ENCODE data around the gene HES4.
A peak's percentile ranks its signal among the peaks of the same experiment; 100 is the strongest.

The HES4 gene, protein sequence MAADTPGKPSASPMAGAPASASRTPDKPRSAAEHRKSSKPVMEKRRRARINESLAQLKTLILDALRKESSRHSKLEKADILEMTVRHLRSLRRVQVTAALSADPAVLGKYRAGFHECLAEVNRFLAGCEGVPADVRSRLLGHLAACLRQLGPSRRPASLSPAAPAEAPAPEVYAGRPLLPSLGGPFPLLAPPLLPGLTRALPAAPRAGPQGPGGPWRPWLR

DNA sequence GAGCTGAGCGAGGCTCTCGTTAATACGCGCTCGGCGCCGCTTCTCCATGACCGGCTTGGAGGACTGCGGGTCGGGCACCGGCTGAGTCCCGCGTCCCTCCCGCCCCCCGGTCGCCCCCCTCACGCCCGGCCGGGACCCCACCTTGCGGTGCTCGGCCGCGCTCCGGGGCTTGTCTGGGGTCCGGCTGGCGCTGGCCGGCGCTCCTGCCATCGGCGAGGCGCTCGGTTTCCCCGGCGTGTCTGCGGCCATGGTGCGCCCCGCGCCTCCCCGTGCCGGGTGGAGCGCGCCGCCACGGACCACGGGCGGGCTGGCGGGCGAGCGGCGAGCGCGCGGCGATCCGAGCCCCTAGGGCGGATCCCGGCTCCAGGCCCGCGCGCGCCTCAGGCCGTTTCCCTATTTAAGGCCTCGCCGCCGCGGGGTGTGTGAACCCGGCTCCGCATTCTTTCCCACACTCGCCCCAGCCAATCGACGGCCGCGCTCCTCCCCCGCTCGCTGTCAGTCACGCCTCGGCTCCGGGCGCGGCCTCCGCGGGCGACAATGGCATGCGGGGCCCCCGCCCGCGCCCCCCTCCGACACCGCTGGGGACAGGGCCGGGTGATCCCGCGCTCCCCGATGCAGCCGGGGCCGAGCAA, at the start of gene HES4:
Gene HES4, minus strand, starts transcription at position 373 of the 632 bp plus-strand sequence. Its CDS starts 124 bp downstream, at position 249.
- H3K27me3 Mint-ChIP-seq, result peaks cover 80% of the 10 kb centered on the region
- H3K4me3 Mint-ChIP-seq, result peak within 1 kb of the TSS; percentile 58
- intact Hi-C loops (cut with micrococcal nuclease), result no loop called here
- H3K36me3 Mint-ChIP-seq (ENCODE audit: low read depth), result no peaks in the 10 kb centered on the region
- peaks cover 18% of the 10 kb centered on the region for H3K4me1 Mint-ChIP-seq (ENCODE audit: low read depth)
- H3K9me3 Mint-ChIP-seq, result no peaks in the 10 kb centered on the region
- peak within 1 kb of the TSS; percentile 32 for H3K27ac Mint-ChIP-seq

DNA sequence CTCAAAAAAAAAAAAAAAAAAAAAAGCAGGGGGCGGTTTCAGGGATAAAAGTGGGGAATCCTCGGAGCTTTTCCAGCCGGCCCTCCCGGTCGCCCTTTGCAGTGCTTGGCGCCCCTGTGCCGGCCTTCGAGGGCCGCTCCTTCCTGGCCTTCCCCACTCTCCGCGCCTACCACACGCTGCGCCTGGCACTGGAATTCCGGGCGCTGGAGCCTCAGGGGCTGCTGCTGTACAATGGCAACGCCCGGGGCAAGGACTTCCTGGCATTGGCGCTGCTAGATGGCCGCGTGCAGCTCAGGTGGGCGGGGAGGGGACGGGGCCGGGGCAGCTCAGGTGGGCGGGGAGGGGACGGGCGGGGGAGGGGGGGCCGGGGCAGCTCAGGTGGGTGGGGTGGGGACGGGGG, 48.9 kb upstream of the HES4 start:
- H3K4me1 Mint-ChIP-seq (ENCODE audit: low read depth), result no peaks in the 10 kb centered on the region
- H3K27ac Mint-ChIP-seq, result no peak overlapping the region
- no peaks in the 10 kb centered on the region for H3K9me3 Mint-ChIP-seq
- H3K4me3 Mint-ChIP-seq, result no peak overlapping the region
- intact Hi-C loops (cut with micrococcal nuclease), result no loop called here
- no peaks in the 10 kb centered on the region for H3K27me3 Mint-ChIP-seq
- peaks cover 93% of the 10 kb centered on the region for H3K36me3 Mint-ChIP-seq (ENCODE audit: low read depth)

DNA sequence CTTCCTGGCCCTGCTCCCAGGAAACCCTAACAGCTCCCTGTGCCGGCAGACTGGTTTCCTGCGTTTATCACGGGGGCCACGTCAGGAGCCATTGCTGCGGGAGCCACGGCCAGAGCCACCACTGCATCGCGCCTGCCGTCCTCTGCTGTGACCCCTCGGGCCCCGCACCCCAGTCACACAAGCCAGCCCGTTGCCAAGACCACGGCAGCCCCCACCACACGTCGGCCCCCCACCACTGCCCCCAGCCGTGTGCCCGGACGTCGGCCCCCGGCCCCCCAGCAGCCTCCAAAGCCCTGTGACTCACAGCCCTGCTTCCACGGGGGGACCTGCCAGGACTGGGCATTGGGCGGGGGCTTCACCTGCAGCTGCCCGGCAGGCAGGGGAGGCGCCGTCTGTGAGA, 48.1 kb upstream of the HES4 start:
- Mint-ChIP-seq H3K9me3 (no peaks in the 10 kb centered on the region), H3K27me3 (peaks cover 3% of the 10 kb centered on the region), H3K4me1 (ENCODE audit: low read depth) (no peaks in the 10 kb centered on the region), H3K4me3 (no peak overlapping the region), H3K36me3 (ENCODE audit: low read depth) (peaks cover 93% of the 10 kb centered on the region), H3K27ac (no peak overlapping the region)
- intact Hi-C loops (cut with micrococcal nuclease), result no loop called here

DNA sequence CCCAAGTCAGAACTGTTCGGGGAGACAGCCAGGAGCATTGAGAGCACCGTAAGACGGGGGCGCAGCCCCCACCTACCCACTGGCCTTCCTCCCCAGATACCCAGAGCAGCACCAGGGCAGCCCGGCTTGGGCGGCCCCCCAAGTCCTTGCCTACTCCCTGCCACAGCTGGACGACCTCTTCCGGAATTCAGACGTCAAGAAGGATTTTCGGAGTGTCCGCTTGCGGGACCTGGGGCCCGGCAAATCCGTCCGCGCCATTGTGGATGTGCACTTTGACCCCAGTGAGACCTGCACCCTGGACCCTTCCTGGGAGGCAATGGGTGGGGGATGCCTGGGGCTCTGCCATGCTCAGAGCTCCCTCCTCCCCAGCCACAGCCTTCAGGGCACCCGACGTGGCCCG, 47.5 kb upstream of the HES4 start:
- peaks cover 93% of the 10 kb centered on the region for H3K36me3 Mint-ChIP-seq (ENCODE audit: low read depth)
- peaks cover 7% of the 10 kb centered on the region for H3K27me3 Mint-ChIP-seq
- no peaks in the 10 kb centered on the region for H3K9me3 Mint-ChIP-seq
- H3K4me1 Mint-ChIP-seq (ENCODE audit: low read depth), result no peaks in the 10 kb centered on the region
- no peak overlapping the region for H3K4me3 Mint-ChIP-seq
- H3K27ac Mint-ChIP-seq, result no peak overlapping the region
- intact Hi-C loops (cut with micrococcal nuclease), result no loop called here

DNA sequence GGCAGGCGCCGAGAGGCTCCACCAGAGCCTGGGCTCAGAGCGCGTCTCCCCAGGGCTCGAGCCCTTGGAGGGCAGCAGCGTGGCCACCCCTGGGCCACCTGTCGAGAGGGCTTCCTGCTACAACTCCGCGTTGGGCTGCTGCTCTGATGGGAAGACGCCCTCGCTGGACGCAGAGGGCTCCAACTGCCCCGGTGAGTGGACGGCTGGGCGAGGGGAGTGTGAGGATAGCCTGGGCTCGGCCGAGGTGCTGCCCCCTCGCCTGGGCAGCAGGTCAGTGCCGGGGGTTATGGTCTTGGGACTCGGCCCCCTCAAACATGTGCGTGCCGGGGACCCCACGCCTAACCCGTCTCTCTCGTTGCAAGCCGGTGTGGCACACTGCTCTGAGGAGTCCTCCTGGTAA, 46.9 kb upstream of the HES4 start:
- no peaks in the 10 kb centered on the region for H3K9me3 Mint-ChIP-seq
- H3K27ac Mint-ChIP-seq, result no peak overlapping the region
- intact Hi-C loops (cut with micrococcal nuclease), result no loop called here
- H3K4me1 Mint-ChIP-seq (ENCODE audit: low read depth), result no peaks in the 10 kb centered on the region
- H3K4me3 Mint-ChIP-seq, result no peak overlapping the region
- peaks cover 93% of the 10 kb centered on the region for H3K36me3 Mint-ChIP-seq (ENCODE audit: low read depth)
- peaks cover 13% of the 10 kb centered on the region for H3K27me3 Mint-ChIP-seq

DNA sequence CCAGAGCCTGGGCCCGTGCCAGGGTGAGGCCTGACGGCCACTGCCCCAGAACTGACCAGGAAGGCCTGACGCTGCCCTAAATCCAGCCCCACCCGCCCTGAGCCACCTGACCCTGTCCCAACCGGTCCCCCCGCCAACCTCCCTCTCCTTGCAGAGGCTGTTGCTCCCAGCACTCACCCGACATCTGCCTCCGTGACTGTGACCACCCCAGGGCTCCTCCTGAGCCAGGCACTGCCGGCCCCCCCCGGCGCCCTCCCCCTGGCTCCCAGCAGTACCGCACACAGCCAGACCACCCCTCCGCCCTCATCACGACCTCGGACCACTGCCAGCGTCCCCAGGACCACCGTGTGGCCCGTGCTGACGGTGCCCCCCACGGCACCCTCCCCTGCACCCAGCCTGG, 46.3 kb upstream of the HES4 start:
- Mint-ChIP-seq H3K36me3 (ENCODE audit: low read depth) (peaks cover 93% of the 10 kb centered on the region), H3K4me3 (no peak overlapping the region), H3K4me1 (ENCODE audit: low read depth) (no peaks in the 10 kb centered on the region), H3K27ac (no peak overlapping the region), H3K9me3 (no peaks in the 10 kb centered on the region), H3K27me3 (peaks cover 16% of the 10 kb centered on the region)
- intact Hi-C loops (cut with micrococcal nuclease), result no loop called here

DNA sequence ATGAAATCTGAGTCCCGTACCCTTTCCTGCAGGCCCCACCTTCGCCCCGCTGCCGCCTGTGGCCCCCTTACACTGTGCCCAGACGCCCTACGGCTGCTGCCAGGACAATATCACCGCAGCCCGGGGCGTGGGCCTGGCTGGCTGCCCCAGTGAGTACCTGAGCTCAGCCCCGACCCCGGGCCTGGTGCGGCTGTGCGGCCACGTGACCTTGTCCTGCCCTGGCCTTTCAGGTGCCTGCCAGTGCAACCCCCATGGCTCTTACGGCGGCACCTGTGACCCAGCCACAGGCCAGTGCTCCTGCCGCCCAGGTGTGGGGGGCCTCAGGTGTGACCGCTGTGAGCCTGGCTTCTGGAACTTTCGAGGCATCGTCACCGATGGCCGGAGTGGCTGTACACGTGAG, 45.2 kb upstream of the HES4 start:
- Mint-ChIP-seq H3K4me3 (no peak overlapping the region), H3K27me3 (peaks cover 22% of the 10 kb centered on the region), H3K36me3 (ENCODE audit: low read depth) (peaks cover 83% of the 10 kb centered on the region), H3K9me3 (no peaks in the 10 kb centered on the region), H3K27ac (no peak overlapping the region), H3K4me1 (ENCODE audit: low read depth) (peaks cover 3% of the 10 kb centered on the region)
- intact Hi-C loops (cut with micrococcal nuclease), result no loop called here

DNA sequence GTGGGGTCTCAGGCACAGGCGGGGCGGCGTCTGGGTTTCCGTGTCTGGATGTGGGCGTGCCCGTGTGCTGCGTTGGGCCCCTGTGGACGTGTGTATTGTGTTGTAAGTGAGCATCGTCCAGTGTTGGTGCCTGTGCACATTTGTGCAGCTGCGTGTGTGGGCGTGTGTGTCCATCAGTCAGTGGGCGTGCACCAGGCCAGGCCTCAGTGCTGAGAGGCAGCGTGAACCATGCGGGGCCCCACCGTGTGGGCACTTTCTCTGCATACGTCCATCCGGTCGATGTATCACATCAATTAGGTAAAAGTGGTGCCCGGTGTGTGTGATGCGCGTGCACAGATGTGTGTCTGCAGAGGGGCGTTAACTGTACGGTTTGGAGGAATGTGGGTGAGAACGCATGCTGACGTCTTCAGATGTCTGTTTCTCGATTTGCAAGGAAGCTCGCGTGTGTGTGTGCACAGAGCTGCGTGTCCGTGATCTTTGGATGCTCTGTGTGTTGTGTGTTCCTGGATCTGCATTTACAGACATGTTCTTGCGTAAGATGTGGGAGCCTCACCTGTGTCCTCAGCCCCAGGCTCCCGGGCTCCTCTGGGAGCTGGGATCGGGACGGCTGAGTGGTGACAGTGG, 44.7 kb upstream of the HES4 start:
- intact Hi-C loops (cut with micrococcal nuclease), result no loop called here
- Mint-ChIP-seq H3K36me3 (ENCODE audit: low read depth) (peaks cover 79% of the 10 kb centered on the region), H3K27me3 (peaks cover 28% of the 10 kb centered on the region), H3K4me3 (no peak overlapping the region), H3K9me3 (no peaks in the 10 kb centered on the region), H3K4me1 (ENCODE audit: low read depth) (peaks cover 8% of the 10 kb centered on the region), H3K27ac (no peak overlapping the region)

DNA sequence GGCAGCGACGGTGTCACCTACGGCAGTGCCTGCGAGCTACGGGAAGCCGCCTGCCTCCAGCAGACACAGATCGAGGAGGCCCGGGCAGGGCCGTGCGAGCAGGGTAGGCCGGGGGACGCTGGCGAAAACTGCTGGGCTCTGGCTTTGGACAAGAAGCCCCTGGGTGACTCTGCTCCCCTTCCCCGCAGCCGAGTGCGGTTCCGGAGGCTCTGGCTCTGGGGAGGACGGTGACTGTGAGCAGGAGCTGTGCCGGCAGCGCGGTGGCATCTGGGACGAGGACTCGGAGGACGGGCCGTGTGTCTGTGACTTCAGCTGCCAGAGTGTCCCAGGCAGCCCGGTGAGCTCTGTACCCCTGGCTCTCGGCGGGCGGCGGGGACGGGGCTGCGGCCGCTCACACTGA, 44.0 kb upstream of the HES4 start:
- no peaks in the 10 kb centered on the region for H3K9me3 Mint-ChIP-seq
- peaks cover 74% of the 10 kb centered on the region for H3K36me3 Mint-ChIP-seq (ENCODE audit: low read depth)
- intact Hi-C loops (cut with micrococcal nuclease), result no loop called here
- peaks cover 34% of the 10 kb centered on the region for H3K27me3 Mint-ChIP-seq
- no peak overlapping the region for H3K4me3 Mint-ChIP-seq
- peaks cover 15% of the 10 kb centered on the region for H3K4me1 Mint-ChIP-seq (ENCODE audit: low read depth)
- H3K27ac Mint-ChIP-seq, result no peak overlapping the region

DNA sequence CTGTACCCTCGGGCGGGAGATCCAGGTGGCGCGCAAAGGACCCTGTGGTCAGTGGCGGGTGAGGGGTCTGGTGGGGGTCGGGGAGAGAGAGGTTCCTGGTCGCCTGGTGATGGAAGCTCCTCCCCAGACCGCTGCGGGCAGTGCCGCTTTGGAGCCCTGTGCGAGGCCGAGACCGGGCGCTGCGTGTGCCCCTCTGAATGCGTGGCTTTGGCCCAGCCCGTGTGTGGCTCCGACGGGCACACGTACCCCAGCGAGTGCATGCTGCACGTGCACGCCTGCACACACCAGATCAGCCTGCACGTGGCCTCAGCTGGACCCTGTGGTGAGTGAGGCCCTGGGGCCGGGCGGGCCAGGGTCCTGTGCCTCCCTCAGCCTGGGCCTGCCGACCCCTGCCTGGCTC, 43.5 kb upstream of the HES4 start:
- H3K27ac Mint-ChIP-seq, result no peak overlapping the region
- peaks cover 39% of the 10 kb centered on the region for H3K27me3 Mint-ChIP-seq
- peaks cover 20% of the 10 kb centered on the region for H3K4me1 Mint-ChIP-seq (ENCODE audit: low read depth)
- intact Hi-C loops (cut with micrococcal nuclease), result no loop called here
- H3K4me3 Mint-ChIP-seq, result no peak overlapping the region
- no peaks in the 10 kb centered on the region for H3K9me3 Mint-ChIP-seq
- H3K36me3 Mint-ChIP-seq (ENCODE audit: low read depth), result peaks cover 72% of the 10 kb centered on the region

DNA sequence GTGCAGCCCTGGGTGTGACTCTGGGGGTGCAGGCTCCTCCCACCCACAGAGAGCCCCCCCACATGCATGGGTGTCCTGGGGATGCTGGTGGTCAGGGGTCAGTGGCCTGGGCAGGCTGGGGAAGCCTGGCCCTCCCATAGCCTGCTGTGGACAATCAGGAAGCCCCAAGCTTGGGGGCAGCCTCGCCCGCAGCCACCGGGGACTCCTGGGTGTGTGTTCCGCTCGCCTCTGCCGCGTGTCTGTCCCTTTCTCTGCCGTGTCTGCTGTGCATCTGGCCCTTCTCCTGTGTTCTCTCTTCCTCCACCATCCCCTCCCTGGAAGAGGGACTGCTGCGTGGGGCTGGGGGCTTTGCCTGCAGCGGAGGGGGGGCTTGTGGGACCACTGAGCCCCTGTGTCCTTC, 42.9 kb upstream of the HES4 start:
- H3K27me3 Mint-ChIP-seq, result peaks cover 45% of the 10 kb centered on the region
- intact Hi-C loops (cut with micrococcal nuclease), result no loop called here
- H3K4me3 Mint-ChIP-seq, result peak overlapping the region; percentile 20
- H3K27ac Mint-ChIP-seq, result no peak overlapping the region
- no peaks in the 10 kb centered on the region for H3K9me3 Mint-ChIP-seq
- peaks cover 66% of the 10 kb centered on the region for H3K36me3 Mint-ChIP-seq (ENCODE audit: low read depth)
- H3K4me1 Mint-ChIP-seq (ENCODE audit: low read depth), result peaks cover 26% of the 10 kb centered on the region

DNA sequence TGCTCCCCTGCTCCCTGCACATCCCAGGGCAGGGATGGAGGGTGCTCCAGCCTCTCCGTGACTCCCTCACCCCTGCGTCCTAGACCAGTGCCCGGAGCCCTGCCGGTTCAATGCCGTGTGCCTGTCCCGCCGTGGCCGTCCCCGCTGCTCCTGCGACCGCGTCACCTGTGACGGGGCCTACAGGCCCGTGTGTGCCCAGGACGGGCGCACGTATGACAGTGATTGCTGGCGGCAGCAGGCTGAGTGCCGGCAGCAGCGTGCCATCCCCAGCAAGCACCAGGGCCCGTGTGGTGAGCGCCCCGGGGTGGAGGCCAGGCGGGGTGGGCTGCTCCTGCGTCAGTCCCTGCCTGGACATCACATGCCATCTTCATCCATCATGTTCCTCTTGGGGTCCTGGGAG, 42.0 kb upstream of the HES4 start:
- H3K27me3 Mint-ChIP-seq, result peaks cover 54% of the 10 kb centered on the region
- no peak overlapping the region for H3K27ac Mint-ChIP-seq
- H3K4me1 Mint-ChIP-seq (ENCODE audit: low read depth), result peaks cover 28% of the 10 kb centered on the region
- H3K36me3 Mint-ChIP-seq (ENCODE audit: low read depth), result peaks cover 57% of the 10 kb centered on the region
- intact Hi-C loops (cut with micrococcal nuclease), result no loop called here
- no peaks in the 10 kb centered on the region for H3K9me3 Mint-ChIP-seq
- H3K4me3 Mint-ChIP-seq, result no peak overlapping the region

DNA sequence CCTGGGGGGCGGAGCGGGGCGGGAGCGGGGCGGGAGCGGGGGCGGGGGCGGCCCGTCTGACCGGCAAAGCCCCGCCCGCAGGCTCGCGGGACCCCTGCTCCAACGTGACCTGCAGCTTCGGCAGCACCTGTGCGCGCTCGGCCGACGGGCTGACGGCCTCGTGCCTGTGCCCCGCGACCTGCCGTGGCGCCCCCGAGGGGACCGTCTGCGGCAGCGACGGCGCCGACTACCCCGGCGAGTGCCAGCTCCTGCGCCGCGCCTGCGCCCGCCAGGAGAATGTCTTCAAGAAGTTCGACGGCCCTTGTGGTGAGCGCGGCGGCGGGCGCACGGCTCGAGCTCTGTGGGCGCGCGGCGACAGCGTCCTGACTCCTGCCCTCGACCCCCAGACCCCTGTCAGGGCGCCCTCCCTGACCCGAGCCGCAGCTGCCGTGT, 41.2 kb upstream of the HES4 start:
- Mint-ChIP-seq H3K27me3 (peaks cover 62% of the 10 kb centered on the region), H3K27ac (no peak overlapping the region), H3K9me3 (no peaks in the 10 kb centered on the region), H3K36me3 (ENCODE audit: low read depth) (peaks cover 57% of the 10 kb centered on the region), H3K4me3 (no peak overlapping the region), H3K4me1 (ENCODE audit: low read depth) (peaks cover 28% of the 10 kb centered on the region)
- intact Hi-C loops (cut with micrococcal nuclease), result no loop called here

DNA sequence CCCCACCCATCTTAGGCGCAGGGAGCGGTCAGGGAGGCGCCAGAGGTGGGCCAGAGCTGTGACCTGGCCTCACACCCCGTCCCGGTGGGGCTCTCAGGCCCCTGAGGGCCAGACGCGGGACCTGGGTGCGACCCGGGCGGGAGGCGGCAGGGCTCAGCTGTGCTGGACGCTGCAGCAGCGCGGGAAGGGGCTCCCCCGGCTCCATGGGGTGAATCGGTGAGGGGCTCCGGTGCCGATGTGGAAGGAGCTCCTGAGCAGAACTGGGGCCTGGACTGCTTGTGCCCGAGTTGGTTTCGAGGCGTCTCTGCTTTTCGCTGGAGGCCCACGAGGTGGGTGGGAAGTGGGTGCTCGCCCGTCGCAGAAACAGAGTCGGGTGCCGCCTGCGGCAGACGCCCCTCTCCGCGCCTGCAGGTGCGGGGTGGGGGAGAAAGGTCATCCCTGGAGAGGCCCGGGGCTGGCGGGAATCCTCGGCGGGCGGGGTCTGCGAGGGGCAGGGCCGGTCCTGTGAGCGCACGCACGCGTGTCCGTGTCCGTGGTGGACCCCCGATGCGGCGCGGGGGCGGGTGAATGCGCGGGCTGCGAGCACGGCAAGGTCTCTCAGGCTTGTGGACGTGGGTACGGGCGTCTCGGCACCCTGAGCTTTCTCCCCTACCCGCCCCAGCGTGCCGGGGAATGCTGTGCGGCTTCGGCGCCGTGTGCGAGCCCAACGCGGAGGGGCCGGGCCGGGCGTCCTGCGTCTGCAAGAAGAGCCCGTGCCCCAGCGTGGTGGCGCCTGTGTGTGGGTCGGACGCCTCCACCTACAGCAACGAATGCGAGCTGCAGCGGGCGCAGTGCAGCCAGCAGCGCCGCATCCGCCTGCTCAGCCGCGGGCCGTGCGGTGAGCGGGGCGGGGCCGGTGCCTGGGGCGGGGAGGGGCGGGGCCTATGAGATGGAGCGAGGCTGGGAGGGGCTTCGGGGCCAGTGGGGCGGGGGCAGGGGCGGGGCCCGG, 40.4 kb upstream of the HES4 start:
- peak overlapping the region; percentile 59 for H3K4me3 Mint-ChIP-seq
- H3K9me3 Mint-ChIP-seq, result no peaks in the 10 kb centered on the region
- peaks cover 36% of the 10 kb centered on the region for H3K4me1 Mint-ChIP-seq (ENCODE audit: low read depth)
- intact Hi-C loops (cut with micrococcal nuclease), result no loop called here
- peaks cover 57% of the 10 kb centered on the region for H3K36me3 Mint-ChIP-seq (ENCODE audit: low read depth)
- H3K27me3 Mint-ChIP-seq, result peaks cover 70% of the 10 kb centered on the region
- H3K27ac Mint-ChIP-seq, result peak overlapping the region; percentile 11

All from dendritic cell treated with granulocyte-macrophage colony-stimulating factor and Interleukin-4, amounts not matched to agents 40 ng/mL and 50 ng/mL, for 4 days (primary cell).